PC-3 (cell line): ENCODE measurements around the gene SRGAP2B. TPM values are rescaled to one million over a fixed set of nuclear protein-coding genes. Genes with fewer than 3 reads are reported as not detected.
"Not testable (repeated sequence)": the region's sequence is repeated elsewhere in the genome, so short reads cannot be mapped to it uniquely, and the experiment has no call there.

Source experiments
- ATAC-seq: fragments of 200-7000 bp; cut with Tn5 transposase; 2 replicates; pipeline ENCODE4 v1.9.1; 2020; ENCODE audit warnings: mild to moderate bottlenecking, moderate library complexity
- BruUV-seq: library from RNA; stranded (reverse); fragments of 400-500 nt; replicated peaks from 2 replicates; lab custom pipeline; 2021; lab: Mats Ljungman, UMichigan
- CTCF ChIA-PET: fragments of 300-600 bp; sonication (Branson Sonifier 250); formaldehyde crosslinking; loops from one replicate; lab custom pipeline; 2022; ENCODE audit warnings: antibody characterized with exemption; lab: Charles Lee
- POLR2A ChIA-PET: fragments of 300-600 bp; sonication (Branson Sonifier 250); formaldehyde crosslinking; loops from one replicate; lab custom pipeline; 2022; ENCODE audit warnings: antibody characterized with exemption; ENCODE audit not compliant: unreplicated experiment; lab: Charles Lee
- DNase-seq: peaks from one replicate; pipeline ENCODE4 v3.0.0-alpha.2; 2015
- H2AFZ ChIP-seq: fragments of 300-600 bp; sonication (generic); 2 replicates; pipeline ENCODE4 v1.6.0; 2016; ENCODE audit warnings: antibody characterized with exemption, low read length
- H3F3A ChIP-seq: fragments of 300-600 bp; sonication (generic); one replicate; pipeline ENCODE4 v1.6.0; 2017; ENCODE audit warnings: antibody characterized with exemption, low read length, control low read depth, mild to moderate bottlenecking; ENCODE audit not compliant: unreplicated experiment
- H3K27ac ChIP-seq: fragments of 300-600 bp; sonication (generic); 2 replicates; pipeline ENCODE4 v1.5.1; 2016; ENCODE audit warnings: mild to moderate bottlenecking, low read length
- H3K27me3 ChIP-seq: fragments of 300-600 bp; sonication (generic); 2 replicates; pipeline ENCODE4 v1.6.1; 2016; ENCODE audit warnings: low read length, mixed read lengths
- H3K36me3 ChIP-seq: fragments of 300-600 bp; sonication (generic); 2 replicates; pipeline ENCODE4 v1.6.1; 2016; ENCODE audit warnings: low read depth, mixed run types, low read length, mixed read lengths
- H3K4me1 ChIP-seq: fragments of 300-600 bp; sonication (generic); 2 replicates; pipeline ENCODE4 v1.5.1; 2016; ENCODE audit warnings: low read length; ENCODE audit not compliant: insufficient read depth
- H3K4me2 ChIP-seq: fragments of 300-600 bp; sonication (generic); 2 replicates; pipeline ENCODE4 v1.6.0; 2016; ENCODE audit warnings: low read length
- H3K4me3 ChIP-seq: fragments of 300-600 bp; sonication (generic); 2 replicates; pipeline ENCODE4 v1.5.1; 2016; ENCODE audit warnings: mild to moderate bottlenecking, low read length, mixed read lengths
- H3K79me2 ChIP-seq: fragments of 300-600 bp; sonication (generic); 2 replicates; pipeline ENCODE4 v1.6.1; 2017; ENCODE audit warnings: low read length, mixed read lengths
- H3K9ac ChIP-seq: fragments of 300-600 bp; sonication (generic); 2 replicates; pipeline ENCODE4 v1.6.0; 2016; ENCODE audit warnings: mild to moderate bottlenecking, low read length
- H3K9me2 ChIP-seq: fragments of 300-600 bp; sonication (generic); replicated peaks from 2 replicates; pipeline ENCODE4 v1.6.1; 2016; ENCODE audit warnings: mixed run types, low read length, mixed read lengths
- H3K9me3 ChIP-seq: fragments of 300-600 bp; sonication (generic); 2 replicates; pipeline ENCODE4 v1.6.1; 2016; ENCODE audit warnings: low read length, mixed read lengths
- H4K20me1 ChIP-seq: fragments of 300-600 bp; sonication (generic); 2 replicates; pipeline ENCODE4 v1.6.1; 2016; ENCODE audit warnings: low read length, mixed read lengths
- intact Hi-C: fragments of 100-400 bp; cut with micrococcal nuclease; formaldehyde crosslinking; loops from 2 replicates; pipeline ENCODE4 v1.9.0; 2023
- total RNA-seq: library from RNA; depleted of rRNA; stranded (reverse); fragments of >200 nt; gene quantifications from 2 replicates; pipeline ENCODE4 v1.2.3, GENCODE V29; 2014

SRGAP2B gene
- total RNA-seq, 1 experiment from 2014 or later = 14.3 TPM

GRCh38 chr1:145011811-145012210, 83.3 kb downstream of the SRGAP2B start:
- intact Hi-C loops = not testable (repeated sequence)

DNA sequence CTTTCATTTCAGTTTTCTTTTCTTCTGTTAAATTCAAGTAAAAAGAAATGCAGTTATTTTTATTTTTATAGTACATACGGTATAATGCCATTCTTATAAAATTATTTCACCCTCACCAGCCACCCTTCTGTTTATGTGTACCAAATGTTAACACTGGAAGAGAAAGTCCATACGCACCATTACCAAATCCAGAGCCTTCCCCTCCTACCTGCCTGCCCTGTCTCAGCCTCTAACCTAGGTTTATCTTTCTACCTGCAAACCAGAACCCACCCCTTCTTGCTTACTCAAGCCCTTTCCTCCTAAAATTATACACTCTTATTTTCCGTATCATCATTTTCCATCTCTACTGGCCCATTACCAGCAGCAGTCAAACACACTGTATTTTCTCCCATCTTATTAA, 84.5 kb downstream of the SRGAP2B start:
- POLR2A ChIA-PET, H3K4me1 ChIP-seq, H3K4me2 ChIP-seq, H3K4me3 ChIP-seq, H2AFZ ChIP-seq, H4K20me1 ChIP-seq, BruUV-seq, ATAC-seq, H3K36me3 ChIP-seq, DNase-seq, intact Hi-C loops, H3K27ac ChIP-seq, H3K9ac ChIP-seq, CTCF ChIA-PET, H3K27me3 ChIP-seq, H3K9me3 ChIP-seq, H3K9me2 ChIP-seq, H3K79me2 ChIP-seq, H3F3A ChIP-seq: not testable (repeated sequence)

More at GRCh38 chr1:145011811-145012210, 83.3 kb downstream of the SRGAP2B start:
- H3K9ac ChIP-seq, H3K9me3 ChIP-seq, H3K9me2 ChIP-seq, H3K27me3 ChIP-seq, H3K4me2 ChIP-seq, DNase-seq, H3K4me1 ChIP-seq, H3F3A ChIP-seq, H3K79me2 ChIP-seq, H3K4me3 ChIP-seq, H2AFZ ChIP-seq, BruUV-seq, ATAC-seq, H3K36me3 ChIP-seq, CTCF ChIA-PET, POLR2A ChIA-PET, H4K20me1 ChIP-seq, H3K27ac ChIP-seq: not testable (repeated sequence)

DNA sequence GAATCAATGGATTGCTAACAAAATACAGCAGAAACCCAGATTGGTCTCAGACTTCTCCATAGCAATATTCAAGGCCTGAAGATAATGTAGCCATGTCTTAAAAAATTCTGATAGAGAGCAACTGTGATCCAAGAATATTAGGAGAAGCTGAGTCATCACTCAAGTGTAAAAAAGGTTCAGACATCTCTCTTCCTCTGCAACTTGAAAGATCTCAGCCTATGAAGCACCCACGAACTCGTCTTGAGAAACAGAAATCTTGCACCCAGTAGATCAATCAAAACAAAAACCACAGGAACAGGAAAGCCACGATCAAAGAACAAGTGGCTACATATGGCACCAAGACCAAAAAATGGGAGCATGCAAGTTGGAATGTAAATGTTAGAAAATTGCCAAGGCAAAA, 85.2 kb downstream of the SRGAP2B start:
- H4K20me1 ChIP-seq, DNase-seq, ATAC-seq, H3K9ac ChIP-seq, H3F3A ChIP-seq, POLR2A ChIA-PET, H3K4me1 ChIP-seq, H3K4me3 ChIP-seq, H3K79me2 ChIP-seq, BruUV-seq, H3K9me3 ChIP-seq, intact Hi-C loops, H3K27ac ChIP-seq, H3K27me3 ChIP-seq, H3K9me2 ChIP-seq, H3K4me2 ChIP-seq, H3K36me3 ChIP-seq, CTCF ChIA-PET, H2AFZ ChIP-seq: not testable (repeated sequence)

DNA sequence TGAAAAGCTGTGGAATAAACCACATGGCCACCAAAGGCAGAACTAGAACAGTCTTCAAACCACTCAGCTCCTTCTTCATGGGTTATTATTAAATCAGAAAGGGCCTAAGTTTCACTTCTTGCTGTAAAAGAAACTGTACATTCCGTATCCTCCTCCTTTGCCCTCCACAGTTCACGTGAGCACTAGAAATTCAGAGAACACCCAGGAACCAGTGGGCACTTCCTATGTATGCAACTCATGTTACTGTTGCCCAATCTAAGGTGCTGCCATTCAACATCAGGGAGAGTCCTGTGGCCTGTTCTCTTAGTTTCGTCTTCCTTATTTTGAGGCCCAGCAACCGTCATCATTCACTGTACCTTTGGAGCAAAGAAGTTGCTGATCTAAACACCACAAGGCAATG, 86.7 kb downstream of the SRGAP2B start:
- H3K9me3 ChIP-seq, DNase-seq, H3K4me1 ChIP-seq, H3K4me3 ChIP-seq, H3K79me2 ChIP-seq, H4K20me1 ChIP-seq, ATAC-seq, H3K4me2 ChIP-seq, CTCF ChIA-PET, BruUV-seq, intact Hi-C loops, H3K9ac ChIP-seq, H3K36me3 ChIP-seq, H3K27ac ChIP-seq, H2AFZ ChIP-seq, H3K9me2 ChIP-seq, H3F3A ChIP-seq, H3K27me3 ChIP-seq, POLR2A ChIA-PET: not testable (repeated sequence)

GRCh38 chr1:145005142-145005541, 90.0 kb downstream of the SRGAP2B start:
- ATAC-seq, H3K4me2 ChIP-seq, H3F3A ChIP-seq, H3K4me3 ChIP-seq, H3K36me3 ChIP-seq, POLR2A ChIA-PET, DNase-seq, H3K27ac ChIP-seq, H3K79me2 ChIP-seq, H2AFZ ChIP-seq, H3K27me3 ChIP-seq, H3K9ac ChIP-seq, H3K4me1 ChIP-seq, BruUV-seq, H4K20me1 ChIP-seq, CTCF ChIA-PET, H3K9me3 ChIP-seq, H3K9me2 ChIP-seq, intact Hi-C loops: not testable (repeated sequence)

DNA sequence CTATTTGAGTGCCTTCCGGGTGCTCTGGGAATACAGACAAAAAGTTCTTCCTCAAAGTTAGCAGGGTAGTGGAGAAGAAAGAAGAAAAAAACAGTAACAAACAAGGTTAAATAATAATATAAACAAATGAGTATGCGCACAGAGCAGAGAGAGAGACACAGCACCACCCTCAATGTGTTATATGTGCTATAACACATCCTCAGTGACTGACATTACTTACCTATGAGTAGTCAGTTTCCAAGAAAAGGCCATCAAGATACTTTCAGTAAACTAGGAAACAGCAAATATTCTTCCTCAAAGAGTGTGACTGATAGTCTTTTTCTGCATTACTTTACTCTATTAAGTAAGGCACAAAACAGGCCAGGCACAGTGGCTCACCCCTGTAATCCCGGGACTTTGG, 93.7 kb downstream of the SRGAP2B start:
- not testable (repeated sequence) for H4K20me1 ChIP-seq

GRCh38 chr1:145000743-145001326, 94.3 kb downstream of the SRGAP2B start:
- H3K4me3 ChIP-seq, CTCF ChIA-PET, H3K9me2 ChIP-seq, DNase-seq, H3K4me1 ChIP-seq, H3F3A ChIP-seq, H3K27ac ChIP-seq, POLR2A ChIA-PET, H3K9ac ChIP-seq, H3K9me3 ChIP-seq, intact Hi-C loops, H2AFZ ChIP-seq, ATAC-seq, H3K36me3 ChIP-seq, H4K20me1 ChIP-seq, H3K79me2 ChIP-seq, BruUV-seq, H3K4me2 ChIP-seq, H3K27me3 ChIP-seq: not testable (repeated sequence)

More for the DNA sequence above, 93.7 kb downstream of the SRGAP2B start:
- ATAC-seq, H3K4me1 ChIP-seq, H3K9me3 ChIP-seq, H3K27ac ChIP-seq, BruUV-seq, H3K27me3 ChIP-seq, H3K4me2 ChIP-seq, H3F3A ChIP-seq, H3K9me2 ChIP-seq, H3K36me3 ChIP-seq, DNase-seq, H3K4me3 ChIP-seq, H3K79me2 ChIP-seq, CTCF ChIA-PET, H3K9ac ChIP-seq, H2AFZ ChIP-seq, intact Hi-C loops, POLR2A ChIA-PET: not testable (repeated sequence)
